Peyer's patch (tissue), 4 donors: ENCODE results near the gene MACC1. TPM values are rescaled to one million over a fixed set of nuclear protein-coding genes. Genes with fewer than 3 reads are reported as not detected.
A peak's percentile ranks its signal among the peaks of the same experiment; 100 is the strongest.

Source experiments
- DNase-seq, 3 donors: peaks; one replicate each; pipeline ENCODE4 v3.0.0-alpha.2; 2017 to 2019
- H3K27ac ChIP-seq, 4 donors: fragments of 200-600 bp; sonication (generic); one replicate each; pipeline ENCODE4 v1.5.1; 2016 to 2019
- H3K27me3 ChIP-seq, 2 donors: fragments of 200-600 bp; sonication (generic); one replicate each; pipeline ENCODE4 v1.5.1; 2019
- H3K36me3 ChIP-seq, 3 donors: fragments of 200-600 bp; sonication (generic); one replicate each; pipeline ENCODE4 v1.5.1; 2016 to 2019
- H3K4me1 ChIP-seq, 4 donors: fragments of 200-600 bp; sonication (generic); one replicate each; pipeline ENCODE4 v1.5.1; 2016 to 2019
- H3K4me3 ChIP-seq, 4 donors: fragments of 200-600 bp; sonication (generic); 1 replicate in 3 of 4; 2 replicates in 1 of 4; pipeline ENCODE4 v1.5.1; 2016 to 2019; ENCODE audit warnings: mild to moderate bottlenecking in 1 of 4
- H3K9me3 ChIP-seq, 4 donors: fragments of 200-600 bp; sonication (generic); one replicate each; pipeline ENCODE4 v1.5.1; 2016 to 2019; ENCODE audit warnings: mild to moderate bottlenecking in 1 of 4
- CTCF ChIP-seq, 6 experiments: fragments of 450-650 bp in 4 of 6; fragments of 200-600 bp in 2 of 6; sonication (generic) in 1 of 6; IDR thresholded peaks; one replicate each; pipeline ENCODE4 v1.5.1; 2017 to 2019; ENCODE audit warnings: antibody characterized with exemption in 6 of 6, mild to moderate bottlenecking in 3 of 6, moderate library complexity in 1 of 6
- POLR2A ChIP-seq, 2 donors: fragments of 450-650 bp; IDR thresholded peaks; one replicate each; pipeline ENCODE4 v1.5.1; 2017; ENCODE audit warnings: antibody characterized with exemption in 2 of 2, mild to moderate bottlenecking in 2 of 2, moderate library complexity in 2 of 2
- total RNA-seq, 4 donors: library from RNA; depleted of rRNA; stranded (reverse); fragments of >200 nt; gene quantifications; one replicate each; pipeline ENCODE4 v1.1.0, GENCODE V29; 2016

The MACC1 gene
- total RNA-seq, 4 donors from 2014 or later, result 25.6 to 79.4 (median 71.1) TPM

- DNase-seq, result no peak
- Histone ChIP-seq H3K36me3 (no peaks in the 10 kb centered on the region), H3K9me3 (no peaks in the 10 kb centered on the region), H3K4me1 (no peaks in the 10 kb centered on the region), H3K27ac (peak overlapping the region in 1 of 4 donors; percentile 1), H3K4me3 (no peak overlapping the region), H3K27me3 (no peaks in the 10 kb centered on the region)
- TF ChIP-seq CTCF (IDR thresholded peaks at IDR 0.05) (no peak), POLR2A (IDR thresholded peaks at IDR 0.05) (no peak)
Measured at GRCh38 chr7:20085086-20085485, 132.1 kb downstream of the MACC1 start.

Other genes with a start within 250 kb of the MACC1 start
- 10 to 100 TPM; 20.6 to 45.8 (median 32.7) TPM for gene ITGB8, start 113.5 kb upstream of the MACC1 start, total RNA-seq